ENCODE data around the gene GRM4.

GRM4 gene

DNA sequence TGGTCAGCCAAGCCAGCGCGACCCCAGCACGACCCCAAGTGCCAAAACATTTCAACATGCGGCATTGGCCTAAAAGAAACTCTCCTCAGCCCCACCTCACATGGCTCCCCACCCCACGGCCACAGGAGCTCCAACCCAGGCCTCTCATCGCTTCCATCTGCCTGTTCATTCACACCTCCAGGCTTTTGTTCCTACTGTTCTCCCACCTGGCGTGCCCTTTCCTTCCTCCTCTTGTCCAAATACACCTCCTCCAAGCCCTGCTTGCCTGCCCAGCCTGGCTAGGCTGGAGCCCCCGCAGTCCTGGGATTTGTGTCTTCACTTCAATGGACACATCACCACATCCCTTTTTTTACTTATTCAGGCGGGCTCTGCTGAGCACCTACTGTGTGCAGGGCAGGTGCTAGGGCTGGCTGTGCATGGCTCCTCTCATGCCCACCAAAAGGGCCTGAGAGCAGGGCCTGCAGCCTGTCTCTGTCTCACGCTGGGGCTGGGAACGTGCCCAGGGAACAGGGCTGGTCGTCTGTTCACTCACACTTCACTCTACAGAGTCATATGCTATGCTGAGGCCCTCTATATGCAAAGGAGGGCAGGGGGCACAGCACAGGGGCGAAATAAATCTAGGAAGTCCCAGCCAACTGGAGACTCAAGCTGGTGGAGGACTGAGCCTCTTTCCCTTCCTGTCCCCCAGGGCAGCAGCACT is 61.1 kb downstream of the GRM4 start:
- DNase-seq (ENCODE audit: low read depth in 2 of 2): no peak

- no peak for DNase-seq (ENCODE audit: low read depth in 2 of 2)
These were observed 62.8 kb downstream of the GRM4 start for GRCh38 chr6:34082864-34083626.

DNA sequence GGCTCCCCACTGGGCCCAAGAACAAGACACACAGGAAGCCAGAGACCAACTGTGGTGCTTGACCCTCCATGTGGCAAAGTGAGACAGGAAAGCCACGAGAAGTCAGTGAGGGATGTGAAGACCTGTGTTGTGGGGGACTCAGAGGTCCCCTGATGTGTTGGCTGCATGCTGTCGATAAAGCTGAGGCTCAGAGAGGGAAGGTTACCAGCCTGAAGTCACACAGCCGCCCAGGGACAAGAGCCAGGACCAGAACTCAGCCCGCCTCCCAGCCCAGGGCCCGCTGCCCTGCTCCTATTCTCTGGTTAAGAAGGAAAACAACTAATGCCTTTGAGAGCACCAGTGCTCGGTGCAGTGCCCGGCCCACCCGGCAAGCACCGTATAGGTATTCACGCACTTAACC is 63.5 kb downstream of the GRM4 start:
- no peak for DNase-seq (ENCODE audit: low read depth in 2 of 2)

DNA sequence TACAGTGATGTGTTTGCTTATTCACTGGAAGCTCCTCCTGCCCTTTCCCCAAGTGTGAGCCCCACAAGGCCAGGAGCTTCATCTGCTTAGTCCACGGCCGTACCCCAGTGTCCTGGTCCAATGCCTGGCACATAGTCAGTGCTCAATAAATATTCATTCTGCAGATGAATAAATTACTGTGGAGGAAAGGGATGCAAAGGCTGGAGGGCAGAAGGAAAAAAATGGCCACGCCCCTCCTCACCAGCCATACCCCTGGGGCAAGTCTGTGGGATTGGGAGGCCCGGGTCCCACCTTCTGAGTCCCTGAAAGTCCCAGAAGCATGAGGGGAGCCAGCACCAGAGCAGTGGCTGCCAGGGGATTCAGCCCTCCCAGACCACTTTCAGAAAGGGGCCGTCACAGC is 65.5 kb downstream of the GRM4 start:
- no peak for DNase-seq (ENCODE audit: low read depth in 2 of 2)

- no peak for DNase-seq (ENCODE audit: low read depth in 2 of 2)
These were observed 66.0 kb downstream of the GRM4 start for GRCh38 chr6:34079899-34080298.

DNA sequence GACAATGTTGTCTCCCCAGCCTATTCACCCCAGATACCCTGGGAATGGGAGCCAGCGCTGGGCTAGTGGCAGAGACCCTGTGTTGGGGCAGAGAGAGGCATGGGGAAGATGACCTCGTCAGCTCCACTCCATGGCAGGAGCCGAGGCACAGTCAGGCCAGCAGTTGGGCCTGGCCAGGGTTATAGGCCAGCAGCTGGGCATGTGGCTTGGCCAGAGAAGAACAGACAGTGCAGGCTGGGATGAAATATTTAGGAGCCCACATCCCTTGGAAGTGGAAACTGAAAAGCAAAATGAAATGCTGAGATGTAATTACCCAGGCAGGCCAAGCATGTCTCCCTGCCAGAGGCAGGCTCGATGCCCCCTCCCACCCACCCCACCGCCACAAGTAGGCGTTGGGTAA is 70.0 kb downstream of the GRM4 start:
- no peak for DNase-seq (ENCODE audit: low read depth in 2 of 2)

GRCh38 chr6:34074064-34074742 is 71.7 kb downstream of the GRM4 start:
- DNase-seq (ENCODE audit: low read depth in 2 of 2): no peak

GRCh38 chr6:34073540-34073939 is 72.3 kb downstream of the GRM4 start:
- no peak for DNase-seq (ENCODE audit: low read depth in 2 of 2)

GRCh38 chr6:34072727-34073126 is 73.2 kb downstream of the GRM4 start:
- DNase-seq (ENCODE audit: low read depth in 2 of 2): no peak

- no peak for DNase-seq (ENCODE audit: low read depth in 2 of 2)
These were observed 74.0 kb downstream of the GRM4 start for GRCh38 chr6:34071884-34072379.

DNA sequence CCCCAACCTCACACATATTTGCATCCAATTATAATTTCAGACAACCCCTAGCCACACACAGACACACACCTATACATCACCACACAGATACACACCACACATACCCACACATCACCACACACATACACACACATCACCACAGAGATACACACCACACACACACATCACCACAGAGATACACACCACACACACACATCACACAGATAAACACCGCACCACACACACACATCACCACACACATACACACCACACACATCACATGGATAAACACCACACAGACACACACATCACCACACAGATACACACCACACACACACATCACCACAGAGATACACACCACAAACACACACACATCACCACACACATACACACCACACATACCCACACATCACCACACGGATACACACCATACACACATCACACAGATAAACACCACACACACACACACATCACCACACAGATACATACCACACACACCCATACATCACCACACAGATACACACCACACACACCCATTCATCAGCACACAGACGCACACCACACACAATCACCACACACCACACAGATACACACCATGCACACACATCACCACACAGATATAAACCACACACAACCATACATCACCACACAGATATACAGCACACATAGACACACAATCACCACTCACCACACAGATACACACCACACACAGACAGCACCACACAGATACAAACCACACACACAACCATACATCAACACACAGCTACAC is 74.6 kb downstream of the GRM4 start:
- DNase-seq (ENCODE audit: low read depth in 2 of 2): no peak

GRCh38 chr6:34070315-34071135 is 75.4 kb downstream of the GRM4 start:
- no peak for DNase-seq (ENCODE audit: low read depth in 2 of 2)

GRCh38 chr6:34068462-34069044 is 77.3 kb downstream of the GRM4 start:
- DNase-seq (ENCODE audit: low read depth in 2 of 2): no peak

- no peak for DNase-seq (ENCODE audit: low read depth in 2 of 2)
These were observed 78.1 kb downstream of the GRM4 start for GRCh38 chr6:34067814-34068213.

DNA sequence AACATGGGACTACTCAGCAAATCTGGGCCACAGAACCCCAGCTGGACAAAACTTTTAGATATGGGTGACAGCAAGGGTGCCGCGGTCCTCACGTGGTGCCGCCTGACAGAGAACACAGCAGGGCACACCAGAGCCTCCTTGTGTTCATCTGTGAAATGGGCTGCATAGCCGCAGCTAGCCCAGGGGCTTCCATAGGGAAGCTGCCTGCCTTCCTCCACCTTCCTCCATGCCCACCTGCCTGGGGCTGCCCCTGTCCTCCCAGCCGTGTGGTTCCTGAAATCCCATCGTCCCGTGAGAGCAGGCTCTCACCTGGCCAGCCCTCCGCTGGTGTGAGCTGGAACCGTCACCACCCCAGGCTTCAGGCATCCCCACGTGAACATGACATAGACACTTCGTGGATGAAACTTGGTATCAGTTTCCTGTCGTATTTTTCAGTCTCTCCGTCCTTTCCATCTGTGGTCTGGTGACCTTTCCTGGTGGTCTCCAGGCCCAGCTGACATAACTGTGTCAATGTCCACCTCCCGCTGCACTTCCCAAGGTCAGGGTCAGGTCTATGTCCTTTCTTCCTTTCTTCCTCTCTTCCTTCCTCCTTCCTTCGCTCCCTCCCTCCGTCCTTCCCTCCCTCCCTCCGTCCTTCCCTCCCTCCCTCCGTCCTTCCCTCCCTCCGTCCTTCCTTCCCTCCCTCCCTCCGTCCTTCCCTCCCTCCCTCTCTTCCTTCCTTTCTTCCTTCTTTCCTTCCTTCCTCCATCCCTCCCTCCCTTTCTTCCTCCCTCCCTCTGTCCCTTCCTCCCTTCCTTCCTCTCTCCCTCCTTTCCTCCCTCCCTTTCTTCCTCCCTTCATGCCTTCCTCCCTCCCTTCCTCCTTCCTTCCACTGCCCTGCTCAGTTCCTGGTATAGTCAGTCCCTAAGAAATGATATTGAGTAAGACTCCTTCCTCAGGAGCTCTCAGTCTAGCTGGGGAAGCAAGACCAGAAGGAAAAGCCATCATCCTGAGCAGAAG is 78.8 kb downstream of the GRM4 start:
- no peak for DNase-seq (ENCODE audit: low read depth in 2 of 2)

DNA sequence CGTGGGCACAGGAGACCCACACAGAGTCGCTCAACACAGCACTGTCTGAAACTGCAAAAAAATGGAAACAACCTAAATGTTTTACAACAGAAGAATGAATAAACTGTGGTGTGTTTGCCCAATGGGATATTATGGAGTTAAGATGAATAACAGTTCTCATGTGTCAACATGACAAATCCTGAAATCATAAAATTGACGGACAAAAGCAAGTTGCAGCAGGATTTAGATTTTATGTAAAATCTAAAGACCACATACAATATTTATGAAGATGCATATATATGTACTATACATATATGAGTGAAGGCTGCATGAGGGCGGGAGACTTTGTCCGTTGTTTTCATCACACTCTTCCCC is 79.7 kb downstream of the GRM4 start:
- DNase-seq (ENCODE audit: low read depth in 2 of 2): no peak

DNA sequence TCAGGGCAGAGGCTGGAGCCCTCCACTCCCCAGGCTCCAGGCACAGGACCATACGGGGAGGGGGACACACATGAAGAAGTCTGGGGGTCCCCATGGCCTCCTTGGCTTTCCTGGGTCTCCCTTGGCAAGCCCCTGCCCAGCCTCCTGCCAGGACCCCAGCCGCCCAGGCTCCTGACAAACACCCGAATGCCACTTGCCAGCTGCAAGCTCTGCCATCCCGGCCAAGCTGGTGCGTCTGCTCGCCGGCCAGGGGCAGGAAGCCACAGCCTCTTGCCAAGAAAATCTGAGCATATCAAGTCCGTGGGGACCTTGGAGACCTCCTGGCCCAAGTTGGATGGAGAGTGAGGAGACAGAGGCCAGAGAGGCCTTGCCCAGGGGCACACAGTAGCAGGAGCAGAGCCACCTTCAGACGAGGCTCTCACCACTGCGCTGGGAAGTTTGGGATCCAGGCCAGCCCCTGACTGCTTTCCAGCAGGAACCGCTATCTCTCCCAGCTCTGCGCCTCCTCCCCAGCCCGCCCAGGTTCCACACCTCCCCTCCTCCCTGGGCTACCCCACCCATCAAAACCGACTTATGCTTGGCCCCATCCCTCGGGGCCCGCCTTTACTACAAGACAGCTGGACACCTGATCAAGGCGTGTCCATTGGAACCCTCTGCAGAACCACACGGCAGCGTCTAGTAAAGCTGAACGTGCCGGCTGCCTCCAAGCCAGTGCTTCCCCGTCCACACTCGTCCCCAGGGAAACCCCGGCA is 80.2 kb downstream of the GRM4 start:
- no peak for DNase-seq (ENCODE audit: low read depth in 2 of 2)

GRCh38 chr6:34064675-34065074 is 81.2 kb downstream of the GRM4 start:
- no peak for DNase-seq (ENCODE audit: low read depth in 2 of 2)

GRCh38 chr6:34063651-34064050 is 82.2 kb downstream of the GRM4 start:
- no peak for DNase-seq (ENCODE audit: low read depth in 2 of 2)

Measured in stimulated activated CD8-positive, alpha-beta memory T cell treated with anti-CD3 and anti-CD28 coated beads, Interleukin-7, amount 100 ng/mL, for 4 hours (primary cell).